ENCODE results near the gene BMPR2. TPM values are rescaled to one million over a fixed set of nuclear protein-coding genes. Genes with fewer than 3 reads are reported as not detected.

BMPR2 gene
- total and polyA plus RNA-seq, 2 donors: 7.5 to 11.0 TPM

GRCh38 chr2:202455114-202455513, 79.0 kb downstream of the BMPR2 start:
- Histone ChIP-seq H3K4me3 (ENCODE audit: low read length in 2 of 2) (no peak overlapping the region), H3K27ac (ENCODE audit: low read depth in 1 of 2, low read length in 1 of 2) (no peak overlapping the region), H3K4me1 (ENCODE audit: control insufficient read depth in 2 of 2, insufficient read depth in 2 of 2, low read length in 2 of 2) (no peaks in the 10 kb centered on the region), H3K36me3 (ENCODE audit: control insufficient read depth in 2 of 2, insufficient read depth in 2 of 2, low read length in 1 of 2) (no peaks in the 10 kb centered on the region), H3K27me3 (ENCODE audit: control insufficient read depth in 2 of 2, insufficient read depth in 1 of 2, low read length in 1 of 2) (no peaks in the 10 kb centered on the region), H3K9me3 (ENCODE audit: control insufficient read depth in 2 of 2, insufficient read depth in 1 of 2, low read length in 1 of 2) (no peaks in the 10 kb centered on the region)
- 100% methylated on average over 1 of the region's 1 CpG for WGBS
- DNase-seq (ENCODE audit: low read depth in 6 of 9, low spot score in 9 of 9): no peak

GRCh38 chr2:202460119-202460518, 84.0 kb downstream of the BMPR2 start:
- Histone ChIP-seq H3K27me3 (ENCODE audit: control insufficient read depth in 2 of 2, insufficient read depth in 1 of 2, low read length in 1 of 2) (no peaks in the 10 kb centered on the region), H3K4me3 (ENCODE audit: low read length in 2 of 2) (no peak overlapping the region), H3K36me3 (ENCODE audit: control insufficient read depth in 2 of 2, insufficient read depth in 2 of 2, low read length in 1 of 2) (no peaks in the 10 kb centered on the region), H3K9me3 (ENCODE audit: control insufficient read depth in 2 of 2, insufficient read depth in 1 of 2, low read length in 1 of 2) (no peaks in the 10 kb centered on the region), H3K27ac (ENCODE audit: low read depth in 1 of 2, low read length in 1 of 2) (no peak overlapping the region), H3K4me1 (ENCODE audit: control insufficient read depth in 2 of 2, insufficient read depth in 2 of 2, low read length in 2 of 2) (no peaks in the 10 kb centered on the region)
- WGBS: 97% methylated on average over 2 of the region's 2 CpGs
- DNase-seq (ENCODE audit: low read depth in 6 of 9, low spot score in 9 of 9): no peak

DNA sequence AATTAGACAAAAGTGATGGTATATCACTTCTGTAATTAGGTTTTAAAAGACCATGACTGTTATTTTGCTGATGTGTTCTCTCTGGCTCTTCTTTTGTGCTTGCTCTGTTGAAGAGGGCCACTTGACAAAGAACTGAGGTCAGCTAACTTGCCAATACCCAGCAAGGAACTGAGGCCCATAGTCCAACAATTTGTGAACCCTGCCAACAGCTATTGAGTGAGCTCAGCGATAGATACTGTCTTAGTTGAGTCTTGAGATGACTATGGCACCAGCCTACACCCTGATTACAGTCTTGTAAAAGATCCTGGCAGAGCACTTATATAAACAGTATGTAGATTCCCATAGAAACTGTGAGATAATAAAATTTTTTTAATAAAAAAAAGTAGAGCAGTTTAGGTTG, 103.0 kb downstream of the BMPR2 start:
- Histone ChIP-seq H3K4me3 (ENCODE audit: low read length in 2 of 2) (no peak overlapping the region), H3K4me1 (ENCODE audit: control insufficient read depth in 2 of 2, insufficient read depth in 2 of 2, low read length in 2 of 2) (no peaks in the 10 kb centered on the region), H3K27ac (ENCODE audit: low read depth in 1 of 2, low read length in 1 of 2) (no peak overlapping the region), H3K9me3 (ENCODE audit: control insufficient read depth in 2 of 2, insufficient read depth in 1 of 2, low read length in 1 of 2) (no peaks in the 10 kb centered on the region), H3K36me3 (ENCODE audit: control insufficient read depth in 2 of 2, insufficient read depth in 2 of 2, low read length in 1 of 2) (no peaks in the 10 kb centered on the region), H3K27me3 (ENCODE audit: control insufficient read depth in 2 of 2, insufficient read depth in 1 of 2, low read length in 1 of 2) (no peaks in the 10 kb centered on the region)
- no peak for DNase-seq (ENCODE audit: low read depth in 6 of 9, low spot score in 9 of 9)
- WGBS: 97% methylated on average over 1 of the region's 1 CpG

DNA sequence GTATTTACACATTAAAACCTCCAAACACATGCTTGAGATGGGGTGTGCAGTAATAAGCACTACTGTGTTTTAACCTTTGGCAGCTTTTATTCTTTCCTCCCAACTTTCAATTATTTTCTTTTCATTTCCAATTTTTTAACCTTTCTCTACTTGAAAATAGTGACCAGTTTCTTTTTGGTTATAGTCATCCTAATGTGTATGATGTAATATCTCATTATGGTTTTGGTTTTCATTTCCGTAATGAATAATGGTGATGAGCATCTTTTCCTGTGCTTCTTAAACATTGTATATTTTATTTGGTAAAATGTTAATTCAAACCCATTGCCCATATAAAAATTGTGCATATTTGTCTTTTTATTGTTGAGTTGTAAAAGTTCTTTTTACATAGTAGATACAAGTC, 103.5 kb downstream of the BMPR2 start:
- no peaks in the 10 kb centered on the region for H3K36me3 ChIP-seq (ENCODE audit: control insufficient read depth in 2 of 2, insufficient read depth in 2 of 2, low read length in 1 of 2)
- H3K9me3 ChIP-seq (ENCODE audit: control insufficient read depth in 2 of 2, insufficient read depth in 1 of 2, low read length in 1 of 2): no peaks in the 10 kb centered on the region
- DNase-seq (ENCODE audit: low read depth in 6 of 9, low spot score in 9 of 9): no peak
- H3K27me3 ChIP-seq (ENCODE audit: control insufficient read depth in 2 of 2, insufficient read depth in 1 of 2, low read length in 1 of 2): no peaks in the 10 kb centered on the region
- WGBS: 98% methylated on average over 1 of the region's 1 CpG
- H3K27ac ChIP-seq (ENCODE audit: low read depth in 1 of 2, low read length in 1 of 2): no peak overlapping the region
- no peak overlapping the region for H3K4me3 ChIP-seq (ENCODE audit: low read length in 2 of 2)
- no peaks in the 10 kb centered on the region for H3K4me1 ChIP-seq (ENCODE audit: control insufficient read depth in 2 of 2, insufficient read depth in 2 of 2, low read length in 2 of 2)

DNA sequence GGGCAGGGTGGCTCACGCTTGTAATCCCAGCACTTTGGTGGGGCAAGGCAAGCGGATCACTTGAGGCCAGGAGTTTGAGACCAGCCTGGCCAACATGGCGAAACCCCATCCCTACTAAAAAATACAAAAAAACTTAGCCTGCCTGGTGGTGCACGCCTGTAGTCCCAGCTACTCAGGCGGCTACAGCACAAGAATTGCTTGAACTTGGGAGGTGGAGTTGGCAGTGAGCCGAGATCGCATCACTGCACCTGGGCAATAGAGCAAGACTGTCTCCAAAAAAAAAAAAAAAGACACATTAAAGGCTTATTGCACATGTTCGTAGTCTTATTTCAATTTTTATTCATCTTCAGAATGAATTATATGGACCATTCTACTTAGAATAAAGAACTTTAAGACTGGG, 110.2 kb downstream of the BMPR2 start:
- Histone ChIP-seq H3K27ac (ENCODE audit: low read depth in 1 of 2, low read length in 1 of 2) (no peak overlapping the region), H3K27me3 (ENCODE audit: control insufficient read depth in 2 of 2, insufficient read depth in 1 of 2, low read length in 1 of 2) (no peaks in the 10 kb centered on the region), H3K4me1 (ENCODE audit: control insufficient read depth in 2 of 2, insufficient read depth in 2 of 2, low read length in 2 of 2) (no peaks in the 10 kb centered on the region), H3K36me3 (ENCODE audit: control insufficient read depth in 2 of 2, insufficient read depth in 2 of 2, low read length in 1 of 2) (no peaks in the 10 kb centered on the region), H3K4me3 (ENCODE audit: low read length in 2 of 2) (no peak overlapping the region), H3K9me3 (ENCODE audit: control insufficient read depth in 2 of 2, insufficient read depth in 1 of 2, low read length in 1 of 2) (no peaks in the 10 kb centered on the region)
- DNase-seq (ENCODE audit: low read depth in 6 of 9, low spot score in 9 of 9): no peak
- 98% methylated on average over 8 of the region's 8 CpGs for WGBS

GRCh38 chr2:202488671-202489070, 112.5 kb downstream of the BMPR2 start:
- H3K36me3 ChIP-seq (ENCODE audit: control insufficient read depth in 2 of 2, insufficient read depth in 2 of 2, low read length in 1 of 2): no peaks in the 10 kb centered on the region
- no peak overlapping the region for H3K27ac ChIP-seq (ENCODE audit: low read depth in 1 of 2, low read length in 1 of 2)
- no peak for DNase-seq (ENCODE audit: low read depth in 6 of 9, low spot score in 9 of 9)
- H3K9me3 ChIP-seq (ENCODE audit: control insufficient read depth in 2 of 2, insufficient read depth in 1 of 2, low read length in 1 of 2): no peaks in the 10 kb centered on the region
- no peak overlapping the region for H3K4me3 ChIP-seq (ENCODE audit: low read length in 2 of 2)
- no peaks in the 10 kb centered on the region for H3K4me1 ChIP-seq (ENCODE audit: control insufficient read depth in 2 of 2, insufficient read depth in 2 of 2, low read length in 2 of 2)
- 96% methylated on average over 3 of the region's 3 CpGs for WGBS
- no peaks in the 10 kb centered on the region for H3K27me3 ChIP-seq (ENCODE audit: control insufficient read depth in 2 of 2, insufficient read depth in 1 of 2, low read length in 1 of 2)

GRCh38 chr2:202490479-202490878, 114.4 kb downstream of the BMPR2 start:
- no peak overlapping the region for H3K27ac ChIP-seq (ENCODE audit: low read depth in 1 of 2, low read length in 1 of 2)

DNA sequence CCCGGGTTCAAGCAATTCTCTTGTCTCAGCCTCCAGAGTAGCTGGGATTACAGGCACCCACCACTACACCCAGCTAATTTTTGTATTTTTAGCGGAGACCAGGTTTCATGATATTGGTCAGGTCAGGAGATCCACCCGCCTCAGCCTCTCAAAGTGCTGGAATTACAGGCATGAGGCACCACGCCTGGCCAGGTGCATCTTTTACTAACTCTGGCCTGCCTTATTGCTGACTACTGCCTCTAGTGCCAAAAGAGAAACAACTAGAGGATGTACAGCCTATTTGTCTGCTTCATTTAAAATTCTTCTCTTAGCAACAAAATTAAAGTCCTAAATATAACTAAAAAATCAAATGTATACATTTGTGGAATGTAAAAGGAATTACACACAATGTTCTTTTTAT, 115.4 kb downstream of the BMPR2 start:
- H3K4me3 ChIP-seq (ENCODE audit: low read length in 2 of 2): no peak overlapping the region
- no peaks in the 10 kb centered on the region for H3K27me3 ChIP-seq (ENCODE audit: control insufficient read depth in 2 of 2, insufficient read depth in 1 of 2, low read length in 1 of 2)
- 95% methylated on average over 4 of the region's 4 CpGs for WGBS
- H3K4me1 ChIP-seq (ENCODE audit: control insufficient read depth in 2 of 2, insufficient read depth in 2 of 2, low read length in 2 of 2): no peaks in the 10 kb centered on the region
- H3K27ac ChIP-seq (ENCODE audit: low read depth in 1 of 2, low read length in 1 of 2): no peak overlapping the region
- no peak for DNase-seq (ENCODE audit: low read depth in 6 of 9, low spot score in 9 of 9)
- H3K9me3 ChIP-seq (ENCODE audit: control insufficient read depth in 2 of 2, insufficient read depth in 1 of 2, low read length in 1 of 2): no peaks in the 10 kb centered on the region
- H3K36me3 ChIP-seq (ENCODE audit: control insufficient read depth in 2 of 2, insufficient read depth in 2 of 2, low read length in 1 of 2): no peaks in the 10 kb centered on the region

More at GRCh38 chr2:202490479-202490878, 114.4 kb downstream of the BMPR2 start:
- H3K4me1 ChIP-seq (ENCODE audit: control insufficient read depth in 2 of 2, insufficient read depth in 2 of 2, low read length in 2 of 2): no peaks in the 10 kb centered on the region
- no peaks in the 10 kb centered on the region for H3K27me3 ChIP-seq (ENCODE audit: control insufficient read depth in 2 of 2, insufficient read depth in 1 of 2, low read length in 1 of 2)
- H3K4me3 ChIP-seq (ENCODE audit: low read length in 2 of 2): no peak overlapping the region
- H3K36me3 ChIP-seq (ENCODE audit: control insufficient read depth in 2 of 2, insufficient read depth in 2 of 2, low read length in 1 of 2): no peaks in the 10 kb centered on the region
- H3K9me3 ChIP-seq (ENCODE audit: control insufficient read depth in 2 of 2, insufficient read depth in 1 of 2, low read length in 1 of 2): no peaks in the 10 kb centered on the region
- DNase-seq (ENCODE audit: low read depth in 6 of 9, low spot score in 9 of 9): no peak

GRCh38 chr2:202494300-202495229, 118.4 kb downstream of the BMPR2 start:
- no peak overlapping the region for H3K27ac ChIP-seq (ENCODE audit: low read depth in 1 of 2, low read length in 1 of 2)
- no peaks in the 10 kb centered on the region for H3K4me1 ChIP-seq (ENCODE audit: control insufficient read depth in 2 of 2, insufficient read depth in 2 of 2, low read length in 2 of 2)
- WGBS: 95% methylated on average over 13 of the region's 13 CpGs
- DNase-seq (ENCODE audit: low read depth in 6 of 9, low spot score in 9 of 9): no peak
- no peak overlapping the region for H3K4me3 ChIP-seq (ENCODE audit: low read length in 2 of 2)
- no peaks in the 10 kb centered on the region for H3K27me3 ChIP-seq (ENCODE audit: control insufficient read depth in 2 of 2, insufficient read depth in 1 of 2, low read length in 1 of 2)
- H3K9me3 ChIP-seq (ENCODE audit: control insufficient read depth in 2 of 2, insufficient read depth in 1 of 2, low read length in 1 of 2): no peaks in the 10 kb centered on the region
- no peaks in the 10 kb centered on the region for H3K36me3 ChIP-seq (ENCODE audit: control insufficient read depth in 2 of 2, insufficient read depth in 2 of 2, low read length in 1 of 2)

All from thymus (tissue), 11 donors.